Activated CD4-positive, alpha-beta T cell treated with anti-CD3 and anti-CD28 coated beads for 36 hours (primary cell): ENCODE results near the gene FPR1. TPM values are rescaled to one million over a fixed set of nuclear protein-coding genes. Genes with fewer than 3 reads are reported as not detected.

Source experiments
- ATAC-seq: fragments of 200-7000 bp; cut with Tn5 transposase; one replicate; pipeline ENCODE4 v1.10.0; 2021; ENCODE audit warnings: mild to moderate bottlenecking, moderate library complexity
- CTCF ChIA-PET: fragments of 350-600 bp; sonication (Branson Sonifier 250); formaldehyde crosslinking; loops from one replicate; lab custom pipeline; 2021; ENCODE audit warnings: antibody characterized with exemption; lab: Charles Lee
- POLR2A ChIA-PET: fragments of 350-600 bp; sonication (Branson Sonifier 250); formaldehyde crosslinking; loops from one replicate; lab custom pipeline; 2021; ENCODE audit warnings: antibody characterized with exemption, inconsistent platforms; lab: Charles Lee
- DNase-seq: peaks from one replicate; pipeline ENCODE4 v3.0.0-alpha.2; 2020
- H3K27ac Mint-ChIP-seq: one replicate; pipeline ENCODE4 v1.8.0; 2021; ENCODE audit warnings: mixed read lengths
- H3K27me3 Mint-ChIP-seq: one replicate; pipeline ENCODE4 v1.8.0; 2021; ENCODE audit warnings: mixed read lengths
- H3K36me3 Mint-ChIP-seq: one replicate; pipeline ENCODE4 v1.8.0; 2021; ENCODE audit warnings: low read depth, mixed read lengths
- H3K4me1 Mint-ChIP-seq: one replicate; pipeline ENCODE4 v1.8.0; 2021; ENCODE audit warnings: mixed read lengths
- H3K4me3 Mint-ChIP-seq: one replicate; pipeline ENCODE4 v1.8.0; 2021; ENCODE audit warnings: mild to moderate bottlenecking, moderate library complexity, mixed read lengths
- H3K9me3 Mint-ChIP-seq: one replicate; pipeline ENCODE4 v1.8.0; 2021; ENCODE audit warnings: low read depth, mixed read lengths
- intact Hi-C, 2 experiments: fragments of 100-400 bp; cut with DNase I in 1 of 2; cut with micrococcal nuclease in 1 of 2; formaldehyde crosslinking; loops; one replicate each; pipeline versions ENCODE4 v1.14.2 to v1.15.1; 2022 to 2024; cut with DNase I, micrococcal nuclease
- total RNA-seq, 2 experiments: library from RNA; stranded (reverse); gene quantifications; one replicate each; pipeline ENCODE4 v1.2.3, GENCODE V29; 2021

Gene FPR1
- total RNA-seq, 2 experiments from 2014 or later: not detected

DNA sequence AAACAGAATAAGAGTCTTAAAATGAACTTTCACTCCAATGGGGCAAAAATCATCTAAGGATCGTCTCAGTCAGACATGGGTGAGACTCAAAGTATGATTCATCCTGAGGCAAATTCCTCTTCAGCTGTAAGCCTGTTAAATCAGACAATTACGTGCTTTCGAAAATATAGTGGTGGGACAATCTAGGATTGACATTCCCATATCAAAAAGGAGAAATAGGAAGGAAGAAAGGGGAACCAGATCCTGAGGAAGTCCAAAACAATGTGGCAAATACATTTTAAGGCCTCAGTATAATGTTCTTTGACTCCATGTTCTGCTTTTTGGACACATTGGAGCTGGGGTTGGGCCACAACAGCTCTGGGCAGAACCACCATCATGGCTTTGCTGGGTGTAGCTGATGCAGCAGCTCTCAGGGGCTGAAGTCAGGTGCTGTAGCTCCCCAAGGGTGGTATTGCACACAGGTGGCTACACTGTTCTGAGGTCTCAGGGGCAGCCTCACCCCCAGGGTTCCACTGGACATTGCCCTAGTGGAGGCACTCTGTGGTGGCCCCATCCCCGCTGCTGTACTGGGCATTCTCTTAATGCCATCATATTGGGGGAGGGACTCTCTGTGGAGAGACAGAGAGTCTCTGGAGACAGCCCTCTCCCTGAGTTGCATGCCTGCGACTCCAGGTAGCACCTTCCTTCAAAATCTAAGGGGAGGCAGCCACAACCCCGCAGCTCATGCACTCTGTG, 37.5 kb upstream of the FPR1 start:
- no peak overlapping the region for H3K27ac Mint-ChIP-seq
- DNase-seq (no peak), ATAC-seq (no peak)
- H3K27me3 Mint-ChIP-seq: peaks cover 7% of the 10 kb centered on the region
- POLR2A ChIA-PET: no interaction called here
- no peak overlapping the region for H3K4me3 Mint-ChIP-seq
- CTCF ChIA-PET: interaction anchor here (1.4 kb wide), 1 partner anchor 11 kb away, joined by 4 read pairs; no protein-coding TSS in a partner anchor
- intact Hi-C loops: no loop called here
- no peaks in the 10 kb centered on the region for H3K36me3 Mint-ChIP-seq
- H3K9me3 Mint-ChIP-seq: peaks cover 3% of the 10 kb centered on the region
- H3K4me1 Mint-ChIP-seq: peaks cover 4% of the 10 kb centered on the region

DNA sequence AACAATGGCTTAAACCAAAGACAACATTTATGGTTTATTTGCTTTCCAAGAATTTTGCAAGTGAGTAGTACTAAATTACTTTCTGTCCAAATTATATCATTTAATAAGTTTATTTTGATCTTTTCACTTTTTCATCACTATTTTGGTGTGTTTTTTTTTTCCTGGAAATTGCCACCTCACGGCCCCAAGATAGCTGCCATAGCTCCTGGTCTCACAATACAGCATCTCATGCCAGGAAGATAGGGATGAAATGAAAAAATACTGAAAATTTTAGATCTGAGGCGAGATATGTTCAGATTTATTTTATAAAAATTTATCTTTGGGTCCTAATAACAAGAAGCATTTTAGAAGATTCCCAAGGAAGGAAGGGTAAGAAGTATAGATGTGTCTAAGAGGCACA, 36.4 kb upstream of the FPR1 start:
- no peak for DNase-seq
- no peak overlapping the region for H3K27ac Mint-ChIP-seq
- H3K36me3 Mint-ChIP-seq: no peaks in the 10 kb centered on the region
- H3K27me3 Mint-ChIP-seq: peaks cover 2% of the 10 kb centered on the region
- CTCF ChIA-PET: no interaction called here
- H3K4me1 Mint-ChIP-seq: peaks cover 4% of the 10 kb centered on the region
- peaks cover 3% of the 10 kb centered on the region for H3K9me3 Mint-ChIP-seq
- POLR2A ChIA-PET: interaction anchor here (0.7 kb wide), 1 partner anchor 26 kb away, joined by 3 read pairs; no protein-coding TSS in a partner anchor
- ATAC-seq: no peak
- H3K4me3 Mint-ChIP-seq: no peak overlapping the region
- intact Hi-C loops: no loop called here

DNA sequence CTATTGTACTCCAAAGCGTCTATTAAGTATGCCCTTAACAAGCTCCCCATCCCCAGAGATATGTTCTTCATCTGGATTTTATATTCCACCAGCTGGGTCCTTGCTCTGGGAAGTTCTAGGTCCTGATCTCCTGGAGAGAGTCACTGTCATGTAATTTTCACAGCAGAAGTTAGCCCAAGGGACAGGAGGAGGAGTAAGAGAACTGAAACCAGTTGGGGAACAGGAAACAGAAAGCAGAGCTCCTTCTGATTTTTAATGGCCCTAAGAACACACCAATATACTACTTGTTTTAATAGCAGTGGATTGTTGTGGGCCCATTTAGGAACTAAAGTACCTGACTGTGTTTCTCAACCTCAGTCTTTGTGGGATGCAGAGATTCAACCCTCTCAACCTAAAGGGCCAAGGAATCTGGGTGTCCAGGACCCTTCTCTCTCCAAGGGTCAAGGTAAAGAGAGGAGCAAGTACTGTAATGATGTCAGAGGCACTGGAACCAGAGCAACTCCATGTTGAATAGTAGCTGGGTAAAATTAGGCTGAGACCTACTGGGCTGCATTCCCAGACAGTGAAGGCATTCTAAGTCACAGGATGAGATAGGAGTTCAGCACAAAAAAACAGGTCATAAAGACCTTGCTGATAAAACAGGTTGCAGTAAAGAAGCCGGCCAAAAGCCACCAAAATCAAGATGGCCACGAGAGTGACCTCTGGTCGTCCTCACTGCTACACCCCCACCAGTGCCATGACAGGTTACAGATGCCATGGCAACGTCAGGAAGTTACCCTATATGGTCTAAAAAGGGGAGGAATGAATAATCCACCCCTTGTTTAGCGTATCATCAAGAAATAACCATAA, 35.2 kb upstream of the FPR1 start:
- ATAC-seq (no peak), DNase-seq (no peak)
- Mint-ChIP-seq H3K4me3 (no peak overlapping the region), H3K36me3 (no peaks in the 10 kb centered on the region), H3K27ac (no peak overlapping the region), H3K4me1 (peaks cover 4% of the 10 kb centered on the region), H3K27me3 (peaks cover 3% of the 10 kb centered on the region), H3K9me3 (peaks cover 3% of the 10 kb centered on the region)
- POLR2A ChIA-PET: no interaction called here
- CTCF ChIA-PET: interaction anchor here (0.7 to 1.2 kb wide), 2 partner anchors 9 to 89 kb away, joined by 6 read pairs; no protein-coding TSS in a partner anchor
- intact Hi-C loops: no loop called here

DNA sequence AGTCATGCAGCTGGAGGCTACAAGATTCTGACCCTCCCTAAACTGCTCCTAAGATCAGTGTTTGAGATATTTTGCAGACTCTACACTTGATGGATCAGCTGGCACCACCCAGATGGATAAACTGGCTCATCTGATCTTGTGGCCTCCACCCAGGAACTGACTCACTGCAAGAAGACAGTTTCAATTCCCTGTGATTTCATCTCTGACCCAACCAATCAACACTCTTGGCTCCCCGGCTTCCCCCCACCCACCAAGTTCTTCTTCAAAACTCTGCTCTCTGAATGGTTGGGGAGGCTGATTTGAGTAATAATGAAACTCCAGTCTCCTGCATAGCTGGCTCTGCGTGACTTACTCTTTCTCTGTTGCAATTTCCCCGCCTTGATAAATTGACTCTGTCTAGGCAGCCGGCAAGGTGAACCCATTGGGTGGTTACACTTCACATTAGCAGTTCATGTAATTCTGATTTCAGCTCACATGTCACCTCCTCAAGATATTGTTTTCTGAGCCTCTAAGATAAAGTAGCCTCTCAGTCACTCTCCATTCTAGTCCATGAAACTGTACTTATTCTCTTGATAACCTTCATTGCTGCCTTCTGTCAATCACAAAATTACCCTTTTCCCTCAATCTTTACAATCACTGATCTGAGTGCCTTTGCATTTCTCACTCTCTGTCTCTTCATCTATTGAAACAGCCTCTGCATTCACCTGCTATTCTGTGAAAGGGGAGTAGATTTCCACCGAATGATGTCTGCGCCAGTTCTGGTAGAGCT, 33.4 kb upstream of the FPR1 start:
- CTCF ChIA-PET: interaction anchor here (1.1 kb wide), 1 partner anchor 18 kb away, joined by 3 read pairs; no protein-coding TSS in a partner anchor
- Mint-ChIP-seq H3K27me3 (peaks cover 16% of the 10 kb centered on the region), H3K4me3 (no peak overlapping the region), H3K27ac (no peak overlapping the region), H3K9me3 (peaks cover 3% of the 10 kb centered on the region), H3K4me1 (peaks cover 4% of the 10 kb centered on the region), H3K36me3 (no peaks in the 10 kb centered on the region)
- DNase-seq (peak; percentile 87), ATAC-seq (peak; percentile 97)
- POLR2A ChIA-PET: interaction anchor here (0.5 to 0.7 kb wide), 2 partner anchors 37 to 157 kb away, joined by 3 read pairs; no protein-coding TSS in a partner anchor
- intact Hi-C loops: loop anchor here in 1 of 2 experiments (1.0 to 2.0 kb wide), 7 partner anchors 81 to 446 kb away; partner anchors contain the start of genes ZNF577 and ZNF613

DNA sequence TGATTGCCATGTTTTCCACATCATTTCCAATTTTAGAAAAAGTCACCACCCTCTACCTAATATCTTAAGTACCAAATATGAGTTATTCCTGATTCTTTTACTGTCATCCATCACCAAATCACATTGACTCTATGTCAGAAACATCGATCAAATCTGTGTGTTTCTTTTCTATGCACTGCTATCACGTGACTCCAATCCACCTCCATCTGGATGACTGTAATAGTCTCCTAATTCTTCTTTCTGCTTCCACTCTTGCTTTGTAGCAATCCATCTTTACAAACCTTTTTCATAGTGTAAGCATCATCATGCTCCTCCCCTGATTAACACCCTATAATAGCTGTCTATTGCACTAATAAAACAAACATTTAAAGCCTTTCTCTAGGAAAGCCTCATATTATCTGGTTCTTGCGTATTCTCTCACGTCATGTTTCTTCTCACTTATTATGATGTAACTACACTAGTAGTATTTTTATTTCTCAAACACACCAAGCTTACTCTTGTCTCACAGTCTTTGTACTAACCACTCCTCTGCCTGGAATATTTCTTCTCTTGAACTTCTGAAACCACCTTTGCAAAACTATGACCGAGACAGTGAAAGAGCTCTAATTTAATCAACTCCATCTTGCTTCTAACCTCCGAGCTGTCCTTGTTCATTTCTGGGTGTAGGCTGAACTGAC, 32.6 kb upstream of the FPR1 start:
- ChIA-PET CTCF (interaction anchor here (1.1 kb wide), 1 partner anchor 17 kb away, joined by 3 read pairs; no protein-coding TSS in a partner anchor), POLR2A (no interaction called here)
- no peak for DNase-seq
- intact Hi-C loops: loop anchor here in 1 of 2 experiments (2.0 kb wide), 1 partner anchor 115 kb away; no protein-coding TSS in a partner anchor
- Mint-ChIP-seq H3K4me1 (peaks cover 4% of the 10 kb centered on the region), H3K4me3 (no peak overlapping the region), H3K9me3 (peaks cover 3% of the 10 kb centered on the region), H3K36me3 (no peaks in the 10 kb centered on the region), H3K27me3 (peaks cover 24% of the 10 kb centered on the region), H3K27ac (no peak overlapping the region)
- no peak for ATAC-seq

DNA sequence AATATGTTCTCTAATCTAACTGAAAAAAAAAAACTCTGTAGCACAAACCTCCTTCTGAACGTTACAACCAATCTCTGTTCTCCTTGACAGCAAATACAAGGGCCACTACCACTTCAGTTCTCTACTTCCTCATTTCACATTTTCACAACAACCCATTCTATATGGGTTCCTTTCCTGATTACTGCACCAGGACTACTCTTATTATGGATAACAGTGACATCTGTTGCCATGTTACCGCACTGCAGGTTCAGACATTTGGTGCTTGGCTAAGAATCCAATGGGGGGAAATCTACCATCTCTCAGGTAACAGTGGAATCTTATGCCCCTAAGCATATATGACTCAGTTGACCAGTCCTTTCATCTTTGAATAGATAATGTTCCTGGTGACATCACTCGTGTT, 31.7 kb upstream of the FPR1 start:
- Mint-ChIP-seq H3K4me1 (peaks cover 4% of the 10 kb centered on the region), H3K9me3 (no peaks in the 10 kb centered on the region), H3K27ac (no peak overlapping the region), H3K36me3 (no peaks in the 10 kb centered on the region), H3K27me3 (peaks cover 25% of the 10 kb centered on the region), H3K4me3 (no peak overlapping the region)
- ATAC-seq: no peak
- ChIA-PET CTCF (no interaction called here), POLR2A (no interaction called here)
- DNase-seq: peak; percentile 40
- intact Hi-C loops: loop anchor here in 1 of 2 experiments (2.0 kb wide), 1 partner anchor 361 kb away; no protein-coding TSS in a partner anchor

DNA sequence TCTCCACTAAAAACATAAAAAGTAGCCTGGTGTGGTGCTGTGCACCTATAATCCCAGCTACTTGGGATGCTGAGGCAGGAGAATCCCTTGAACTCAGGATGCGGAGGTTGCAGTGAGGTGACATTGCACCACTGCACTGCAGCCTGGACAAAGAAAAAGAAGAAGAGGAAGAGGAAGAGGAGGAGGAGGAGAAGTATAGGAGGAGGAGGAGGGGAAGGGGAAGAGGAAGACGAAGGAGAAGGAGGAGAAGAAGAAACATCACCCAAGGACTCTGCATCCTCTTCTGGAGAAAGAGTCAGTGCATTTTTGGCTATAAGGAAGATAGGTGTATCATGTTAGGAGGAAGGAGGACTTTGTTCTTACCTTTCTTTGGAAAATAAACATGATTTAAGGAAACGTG, 30.3 kb upstream of the FPR1 start:
- peaks cover 38% of the 10 kb centered on the region for H3K27me3 Mint-ChIP-seq
- intact Hi-C loops: loop anchor here in 1 of 2 experiments (2.0 kb wide), 1 partner anchor 359 kb away; no protein-coding TSS in a partner anchor
- ATAC-seq (no peak), DNase-seq (no peak)
- no peaks in the 10 kb centered on the region for H3K36me3 Mint-ChIP-seq
- peaks cover 10% of the 10 kb centered on the region for H3K4me1 Mint-ChIP-seq
- H3K27ac Mint-ChIP-seq: no peak overlapping the region
- CTCF ChIA-PET: interaction anchor here (2.0 kb wide), 1 partner anchor 12 kb away, joined by 4 read pairs; no protein-coding TSS in a partner anchor
- POLR2A ChIA-PET: no interaction called here
- no peak overlapping the region for H3K4me3 Mint-ChIP-seq
- no peaks in the 10 kb centered on the region for H3K9me3 Mint-ChIP-seq

DNA sequence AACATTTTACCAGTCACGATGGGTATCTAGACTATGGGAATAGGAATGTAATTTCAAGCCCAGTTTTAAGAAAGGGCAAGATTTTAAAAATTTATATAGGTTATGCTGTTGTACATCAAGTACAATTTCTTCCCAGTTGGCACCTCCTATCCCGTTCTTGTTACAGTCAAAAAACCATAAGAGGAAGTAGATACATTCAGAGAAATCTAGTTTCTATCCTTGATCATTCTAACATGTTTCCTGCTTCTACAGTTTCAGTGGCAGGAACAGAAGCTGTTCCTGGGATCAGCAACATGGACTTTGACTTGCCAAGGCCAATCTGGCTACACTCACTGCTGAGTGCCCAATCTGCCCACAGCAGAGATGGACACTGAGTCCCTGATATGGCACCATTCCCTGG, 28.6 kb upstream of the FPR1 start:
- Mint-ChIP-seq H3K4me3 (no peak overlapping the region), H3K36me3 (no peaks in the 10 kb centered on the region), H3K27me3 (peaks cover 47% of the 10 kb centered on the region), H3K9me3 (no peaks in the 10 kb centered on the region), H3K4me1 (peaks cover 6% of the 10 kb centered on the region), H3K27ac (no peak overlapping the region)
- ChIA-PET POLR2A (no interaction called here), CTCF (interaction anchor here (0.9 to 2.0 kb wide), 3 partner anchors 11 to 104 kb away, joined by 3 to 4 read pairs (median 4); no protein-coding TSS in a partner anchor)
- DNase-seq (no peak), ATAC-seq (no peak)
- intact Hi-C loops: no loop called here

DNA sequence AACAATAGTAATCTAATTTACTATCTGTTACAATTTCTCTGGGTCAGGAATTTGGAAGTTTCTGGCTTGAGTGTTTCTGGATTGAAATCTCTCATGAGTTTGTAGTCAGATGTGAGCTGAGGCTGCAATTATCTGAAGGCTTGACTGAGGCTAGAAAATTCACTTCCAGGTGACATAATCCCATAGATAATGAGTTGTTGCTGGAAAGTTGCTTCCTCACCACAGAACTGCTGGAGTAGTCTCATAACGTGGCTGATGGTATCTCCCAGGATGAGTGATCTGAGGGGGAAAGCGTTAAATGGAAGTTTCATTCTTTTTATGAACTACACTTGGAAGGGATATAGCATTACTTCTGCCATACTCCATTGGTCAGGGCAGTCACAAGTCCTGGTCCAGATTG, 28.0 kb upstream of the FPR1 start:
- Mint-ChIP-seq H3K4me3 (no peak overlapping the region), H3K9me3 (no peaks in the 10 kb centered on the region), H3K4me1 (peaks cover 6% of the 10 kb centered on the region), H3K27me3 (peaks cover 51% of the 10 kb centered on the region), H3K36me3 (no peaks in the 10 kb centered on the region), H3K27ac (no peak overlapping the region)
- intact Hi-C loops: loop anchor here (2.0 to 10.0 kb wide), 8 partner anchors 67 to 455 kb away; partner anchors contain the start of gene CEACAM18 (in 1 of the 2)
- CTCF ChIA-PET: interaction anchor here (0.7 kb wide), 1 partner anchor 131 kb away, joined by 3 read pairs; no protein-coding TSS in a partner anchor
- POLR2A ChIA-PET: no interaction called here
- DNase-seq (no peak), ATAC-seq (no peak)

DNA sequence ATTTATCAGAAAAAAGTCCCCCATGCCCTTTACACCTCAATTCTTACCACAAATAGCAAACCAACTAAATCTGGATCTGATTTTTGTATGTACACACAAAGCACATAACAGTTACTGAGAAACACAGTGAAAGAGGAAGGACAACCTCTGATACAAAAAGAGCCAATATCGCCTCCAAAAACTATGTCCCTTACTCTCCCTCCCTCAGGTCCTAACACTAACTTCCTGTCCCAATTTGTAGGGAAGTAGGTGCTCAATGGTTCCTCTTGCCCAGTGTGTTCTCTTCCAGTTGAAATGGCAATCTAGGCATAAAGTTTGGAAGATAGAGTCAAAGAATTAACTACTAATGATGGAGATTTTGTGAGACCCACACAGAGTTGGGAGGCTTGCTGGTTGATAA, 27.5 kb upstream of the FPR1 start:
- H3K9me3 Mint-ChIP-seq: no peaks in the 10 kb centered on the region
- peaks cover 53% of the 10 kb centered on the region for H3K27me3 Mint-ChIP-seq
- H3K4me1 Mint-ChIP-seq: peaks cover 6% of the 10 kb centered on the region
- H3K36me3 Mint-ChIP-seq: no peaks in the 10 kb centered on the region
- H3K4me3 Mint-ChIP-seq: no peak overlapping the region
- CTCF ChIA-PET: interaction anchor here (0.7 kb wide), 1 partner anchor 132 kb away, joined by 3 read pairs; no protein-coding TSS in a partner anchor
- H3K27ac Mint-ChIP-seq: no peak overlapping the region
- intact Hi-C loops: loop anchor here (2.0 to 10.0 kb wide), 8 partner anchors 66 to 456 kb away; partner anchors contain the start of gene CEACAM18 (in 1 of the 2)
- POLR2A ChIA-PET: no interaction called here
- DNase-seq (no peak), ATAC-seq (no peak)
